GM21786 (cell line): Measurements from ENCODE around the gene SPRYD7.
"Not testable (repeated sequence)": the region's sequence is repeated elsewhere in the genome, so short reads cannot be mapped to it uniquely, and the experiment has no call there.

ENCODE experiments used
- ATAC-seq: cut with Tn5 transposase; IDR thresholded peaks from one replicate; pipeline ENCODE4 v1.9.1; 2021; ENCODE audit not compliant: unreplicated experiment

The SPRYD7 gene

DNA sequence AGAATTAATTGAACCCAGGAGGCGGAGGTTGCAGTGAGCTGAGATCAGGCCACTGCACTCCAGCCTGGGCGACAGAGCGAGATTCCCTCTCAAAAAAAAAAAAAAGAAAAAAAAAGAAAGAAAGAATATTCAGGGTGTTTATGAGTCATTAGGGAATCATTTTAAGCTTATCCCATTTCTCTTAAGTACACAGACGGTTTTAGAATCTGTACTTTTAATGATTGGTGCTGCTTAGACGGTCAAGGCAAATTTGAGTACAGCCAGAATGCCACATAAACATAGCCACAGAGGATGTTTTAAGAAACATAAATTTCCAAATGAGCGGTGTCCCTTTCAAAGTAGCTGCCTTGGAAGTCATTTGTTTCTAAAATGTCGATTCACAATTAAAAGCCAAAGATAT is 2.6 kb downstream of the SPRYD7 start:
- no peak for ATAC-seq

DNA sequence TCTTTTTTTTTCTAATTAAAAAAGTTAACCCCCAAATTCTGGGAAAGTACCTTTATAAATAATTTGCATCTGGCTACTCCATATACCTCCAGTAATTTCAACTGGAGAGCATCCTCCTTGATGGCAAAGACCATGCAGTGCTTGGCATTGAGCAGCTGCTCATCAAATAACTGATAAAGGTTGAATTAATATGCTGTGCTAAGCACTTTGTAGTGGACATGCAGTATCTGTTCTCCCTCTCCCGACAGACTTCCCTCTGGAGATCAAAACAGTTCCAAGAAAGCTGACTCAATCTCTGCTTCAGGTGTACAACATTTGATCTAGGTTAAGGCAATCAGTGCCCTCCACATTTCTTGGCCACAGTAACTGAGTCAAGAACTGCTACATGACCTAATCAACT is 3.3 kb downstream of the SPRYD7 start:
- no peak for ATAC-seq

DNA sequence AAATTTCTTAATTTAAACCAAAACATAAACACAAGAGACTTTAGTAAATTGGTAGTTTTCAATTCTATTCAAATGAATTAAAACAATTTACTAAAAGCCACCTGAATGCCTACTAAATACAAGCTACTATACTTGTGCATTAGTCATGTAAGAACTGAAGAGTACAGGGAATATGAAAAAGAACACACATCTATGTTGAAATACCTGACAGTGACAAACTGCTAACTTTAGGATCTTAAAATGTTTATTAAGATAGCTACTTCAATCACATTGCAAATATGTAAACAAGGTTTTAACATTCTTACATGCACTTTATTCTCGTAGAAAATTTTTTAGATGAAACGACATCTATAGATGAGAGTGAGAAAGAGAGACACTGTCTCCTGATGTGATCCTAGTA is 4.1 kb downstream of the SPRYD7 start:
- ATAC-seq: no peak

DNA sequence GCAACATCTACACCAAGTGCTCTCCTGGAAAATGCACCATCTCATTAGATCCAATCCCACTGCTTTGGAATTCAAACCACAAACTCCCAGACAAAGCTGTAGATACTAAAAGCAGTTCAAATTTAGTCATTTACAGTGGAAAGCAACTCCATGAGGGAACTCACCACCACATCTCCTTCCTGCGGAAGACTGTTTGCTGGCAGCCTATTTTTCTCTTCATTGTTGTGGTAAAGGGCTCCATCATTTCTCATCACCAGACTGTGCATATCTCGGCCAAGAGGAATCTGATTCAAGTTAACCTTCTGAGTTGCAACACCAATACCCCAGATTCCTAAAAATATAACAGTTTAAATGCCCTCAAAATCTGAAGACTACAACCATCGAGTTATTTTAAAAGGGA is 8.4 kb downstream of the SPRYD7 start:
- ATAC-seq: no peak

DNA sequence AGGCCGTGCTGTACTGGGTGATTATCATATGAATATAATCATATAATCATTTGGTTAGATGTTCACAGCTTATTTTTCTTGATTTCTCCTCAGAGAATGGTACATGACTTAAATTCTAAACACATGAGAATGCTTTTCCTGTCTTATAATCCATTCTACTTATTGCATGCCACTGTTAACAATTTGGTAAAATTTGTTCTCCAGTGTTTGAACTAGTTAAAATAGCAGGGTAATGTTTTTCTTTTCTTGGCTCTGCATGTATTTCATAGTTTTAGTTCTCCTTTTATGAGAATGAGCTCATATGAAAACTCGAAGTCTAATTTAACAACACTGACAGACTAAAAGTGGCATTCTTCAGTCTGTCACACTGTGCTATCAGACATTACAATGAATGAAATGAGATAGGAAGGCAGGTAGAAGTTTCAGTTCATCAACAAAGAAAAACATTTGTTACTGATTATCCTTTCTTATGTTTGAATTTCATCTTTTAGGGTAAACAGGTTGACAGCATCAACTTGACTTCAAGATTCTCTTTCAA is 10.2 kb downstream of the SPRYD7 start:
- ATAC-seq: no peak

DNA sequence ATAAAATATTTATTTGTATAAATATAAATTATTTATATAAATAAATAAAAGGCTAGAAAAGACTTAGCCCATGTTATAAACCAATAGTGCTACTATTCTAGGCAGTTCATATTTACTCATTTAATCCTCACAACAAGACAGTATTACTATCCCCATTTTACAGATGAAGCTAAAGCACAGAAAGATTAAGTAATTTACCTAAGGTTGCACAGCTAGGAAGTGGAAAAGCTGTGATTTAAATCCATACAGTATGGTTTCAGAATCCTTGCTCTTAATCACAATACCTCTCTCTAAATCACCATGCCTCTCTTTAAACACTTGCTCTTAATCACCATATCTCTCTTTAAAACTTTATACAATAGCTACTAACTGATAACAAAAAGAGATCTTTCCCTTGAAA is 13.8 kb downstream of the SPRYD7 start:
- no peak for ATAC-seq

DNA sequence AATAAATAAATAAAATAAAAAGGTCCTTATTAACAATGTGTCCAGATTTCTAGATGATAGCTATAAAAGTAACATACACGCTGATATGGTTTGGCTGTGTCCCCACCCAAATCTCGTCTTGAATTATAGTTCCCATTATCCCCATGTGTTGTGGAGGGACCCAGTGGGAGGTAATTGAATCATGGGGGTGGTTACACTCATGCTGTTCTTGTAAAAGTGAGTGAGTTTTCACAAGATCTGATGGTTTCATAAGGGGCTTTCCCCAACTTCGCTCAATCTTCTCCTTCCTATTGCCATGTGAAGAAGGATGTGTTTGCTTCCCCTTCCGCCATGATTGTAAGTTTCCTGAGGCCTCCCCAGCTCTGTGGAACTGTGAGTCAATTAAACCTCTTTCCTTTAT is 15.2 kb downstream of the SPRYD7 start:
- ATAC-seq: not testable (repeated sequence)

DNA sequence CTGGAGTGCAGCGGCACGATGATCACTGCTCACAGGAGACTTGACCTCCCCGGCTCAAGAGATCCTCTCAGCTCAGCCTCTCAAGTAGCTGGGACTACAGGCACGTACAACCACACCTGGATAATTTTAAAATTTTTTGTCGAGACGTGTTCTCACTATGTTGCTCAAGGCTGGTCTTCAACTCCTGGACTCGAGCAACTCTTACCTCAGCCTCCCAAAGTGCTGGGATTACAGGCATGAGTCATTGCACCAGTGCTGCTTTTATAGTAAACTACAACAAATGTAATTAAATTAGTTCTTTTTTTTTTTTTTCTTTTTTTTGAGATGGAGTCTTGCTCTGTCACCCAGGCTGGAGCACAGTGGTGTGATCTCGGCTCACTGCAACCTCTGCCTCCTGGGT is 18.0 kb downstream of the SPRYD7 start:
- not testable (repeated sequence) for ATAC-seq

DNA sequence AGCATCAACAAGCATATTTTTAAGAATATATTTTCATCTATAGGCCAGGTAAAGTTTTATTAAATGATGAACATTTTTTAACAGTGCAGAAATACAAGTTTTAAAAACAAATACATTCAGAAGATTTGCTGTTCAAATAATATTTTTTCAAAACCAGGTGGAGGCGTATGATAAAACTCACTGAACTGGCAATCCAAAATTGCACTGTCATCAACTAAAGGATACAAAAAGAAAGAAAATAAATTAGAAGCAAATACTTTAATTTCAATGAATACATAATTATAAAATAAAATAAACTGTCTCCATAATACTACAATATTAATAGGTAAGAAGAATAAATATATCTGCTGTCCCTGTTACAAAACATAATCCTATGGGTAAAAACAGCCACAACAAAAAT is 21.2 kb downstream of the SPRYD7 start:
- ATAC-seq: no peak

DNA sequence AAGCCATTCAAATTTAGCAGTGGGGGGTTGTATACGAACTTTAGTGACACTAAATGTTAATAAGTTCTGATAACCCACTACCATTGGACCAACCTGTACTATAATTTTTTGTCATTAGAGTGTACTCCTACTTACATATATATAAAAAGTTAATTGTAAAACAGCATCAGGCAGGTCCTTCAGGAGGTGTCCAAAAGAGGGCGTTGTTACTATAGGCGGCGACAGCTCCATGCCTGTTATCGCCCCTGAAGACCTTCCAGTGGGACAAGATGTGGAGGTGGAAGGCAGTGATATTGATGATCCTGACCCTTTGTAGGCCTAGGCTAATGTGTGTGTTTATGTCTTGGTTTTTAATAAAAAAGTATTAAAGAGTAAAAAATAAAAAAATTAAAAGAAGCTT is 27.5 kb downstream of the SPRYD7 start:
- ATAC-seq: no peak

DNA sequence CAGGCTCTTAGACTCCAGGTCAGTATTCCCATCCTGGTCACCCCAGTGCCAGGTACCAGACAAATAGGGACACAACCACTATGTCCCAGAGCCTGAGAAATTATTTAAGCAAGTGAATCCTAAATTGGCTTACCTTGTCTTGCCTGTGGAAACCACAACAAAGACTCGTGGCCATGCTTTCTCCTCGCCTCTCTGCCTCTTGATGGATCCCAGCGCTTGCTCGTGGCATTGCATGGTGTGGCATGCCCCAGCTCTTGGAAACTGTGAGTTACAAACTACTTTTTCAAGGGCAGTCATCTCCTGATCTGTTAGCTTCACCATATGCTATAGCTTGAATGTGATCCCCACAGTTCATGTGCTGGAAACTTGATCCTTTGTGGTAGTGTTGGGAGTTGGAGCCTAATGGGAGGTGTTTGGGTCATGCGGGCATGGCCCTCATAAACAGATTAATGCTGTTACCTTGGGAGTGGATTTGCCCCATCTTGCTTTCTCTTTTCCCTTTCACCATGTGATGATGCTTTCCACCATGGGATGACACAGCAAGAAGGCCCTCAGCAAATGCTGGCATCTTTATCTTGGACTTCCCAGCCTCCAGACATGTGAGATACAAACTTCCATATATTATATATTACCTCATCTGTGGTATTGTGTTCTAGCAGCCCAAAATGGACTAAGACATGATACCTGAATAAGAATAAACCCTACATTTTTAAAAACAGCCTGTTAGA is 31.2 kb downstream of the SPRYD7 start:
- no peak for ATAC-seq

DNA sequence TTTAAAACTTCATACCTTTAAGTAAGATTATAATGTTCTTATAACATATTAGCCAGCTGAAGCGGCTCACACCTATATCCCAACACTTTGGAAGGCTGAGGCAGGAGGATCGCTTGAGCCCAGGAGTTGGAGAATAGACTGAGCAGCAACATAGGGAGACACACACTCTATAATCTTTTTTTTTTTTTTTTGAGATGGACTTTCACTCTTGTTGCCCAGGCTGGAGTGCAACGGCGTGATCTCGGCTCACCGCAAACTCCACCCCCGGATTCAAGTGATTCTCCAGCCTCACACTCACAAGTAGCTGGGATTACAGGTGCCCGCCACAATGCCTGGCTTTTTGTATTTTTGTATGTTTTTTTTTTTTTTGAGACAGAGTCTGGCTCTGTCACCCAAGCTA is 37.3 kb downstream of the SPRYD7 start:
- no peak for ATAC-seq

DNA sequence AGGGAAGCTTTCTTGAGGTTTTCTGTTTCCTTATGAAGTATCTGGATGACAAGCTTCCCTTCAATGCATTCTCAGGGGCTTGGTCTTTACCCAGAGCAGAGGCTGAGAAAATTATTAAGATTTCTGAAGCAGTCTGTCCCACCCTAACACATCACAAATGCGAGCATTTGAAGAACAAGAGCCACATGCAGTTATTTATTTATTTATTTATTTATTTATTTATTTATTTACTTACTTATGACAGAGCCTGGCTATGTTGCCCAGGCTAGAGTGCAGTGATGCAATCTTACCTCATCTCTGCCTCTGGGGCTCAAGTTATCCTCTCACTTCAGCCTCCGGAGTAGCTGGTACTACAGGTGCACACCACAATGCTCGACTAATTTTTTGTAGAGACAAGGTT is 38.4 kb downstream of the SPRYD7 start:
- no peak for ATAC-seq

DNA sequence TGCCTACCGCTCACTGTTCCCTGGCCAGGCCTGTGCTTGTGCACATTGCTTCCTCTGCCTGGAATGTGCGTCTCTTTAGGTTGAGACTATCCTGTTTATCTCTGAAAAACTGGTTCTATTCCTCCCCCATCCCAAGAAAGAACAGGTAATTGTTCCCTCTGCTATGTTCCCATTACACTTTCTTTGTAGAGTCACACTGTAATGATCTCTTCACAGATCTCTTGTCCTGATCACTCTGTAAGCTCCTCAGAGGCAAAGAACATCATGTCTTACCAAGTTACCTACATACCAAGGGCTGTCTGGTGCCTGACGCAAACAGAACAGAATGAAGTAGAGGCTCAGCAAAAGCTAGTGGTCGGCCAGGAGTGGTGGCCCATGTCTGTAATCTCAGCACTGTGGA is 40.3 kb downstream of the SPRYD7 start:
- no peak for ATAC-seq

DNA sequence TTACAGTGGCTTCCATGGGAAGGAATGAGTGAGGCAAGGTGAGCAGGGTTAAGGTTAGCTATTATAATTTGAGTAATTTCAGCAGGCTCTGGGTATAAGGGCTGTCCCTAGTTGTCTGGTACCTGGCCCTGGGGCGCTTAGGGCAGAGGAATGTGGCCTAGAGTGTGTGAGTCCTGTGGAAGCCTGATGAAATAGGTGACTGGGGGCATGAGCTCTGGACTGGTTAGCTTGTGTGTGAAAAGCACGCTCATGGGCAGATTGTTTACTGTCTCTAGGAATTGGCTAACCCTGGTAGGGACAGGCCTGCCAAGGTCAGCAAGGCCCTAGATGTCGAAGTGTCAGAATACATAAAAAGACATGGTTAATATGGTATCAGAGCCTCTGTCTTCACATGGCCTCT is 42.5 kb downstream of the SPRYD7 start:
- ATAC-seq: no peak

DNA sequence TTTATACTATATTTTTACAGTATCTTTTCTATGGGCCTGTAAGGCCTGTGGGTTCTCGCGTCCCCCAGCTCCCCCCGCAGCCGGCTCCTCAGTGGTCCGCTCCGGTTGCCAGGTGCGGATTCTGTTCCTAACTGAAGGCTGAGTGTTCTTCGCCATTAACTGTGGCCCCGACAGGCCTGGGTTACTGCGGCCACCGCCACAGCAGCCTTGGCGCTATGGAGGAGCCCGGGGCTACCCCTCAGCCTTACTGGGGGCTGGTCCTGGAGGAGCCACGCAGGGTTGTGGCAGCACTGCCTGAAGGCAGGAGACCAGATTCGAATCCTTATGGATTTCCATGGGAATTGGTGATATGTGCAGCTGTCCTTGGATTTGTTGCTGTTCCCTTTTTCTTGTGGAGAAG is 45.8 kb downstream of the SPRYD7 start:
- ATAC-seq: no peak

DNA sequence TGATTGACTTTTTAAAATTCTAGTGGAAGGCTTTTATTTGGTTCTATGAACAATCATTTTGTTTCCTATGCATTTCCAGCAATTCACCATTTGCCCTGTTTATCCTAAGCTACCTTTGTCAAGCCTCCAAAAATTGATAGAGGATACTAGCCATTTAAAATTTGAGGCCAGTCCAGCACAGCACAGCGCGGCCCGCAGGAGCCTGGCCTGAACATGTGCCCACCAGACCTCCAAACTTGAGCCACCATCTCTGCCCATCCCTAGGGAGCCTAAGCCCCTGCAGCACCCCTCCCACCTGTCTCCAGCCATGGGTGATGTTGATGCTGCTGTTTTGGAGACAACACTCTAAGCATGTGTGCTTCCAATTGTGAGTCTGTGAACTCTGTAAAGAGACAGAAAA is 57.5 kb downstream of the SPRYD7 start:
- ATAC-seq: no peak

DNA sequence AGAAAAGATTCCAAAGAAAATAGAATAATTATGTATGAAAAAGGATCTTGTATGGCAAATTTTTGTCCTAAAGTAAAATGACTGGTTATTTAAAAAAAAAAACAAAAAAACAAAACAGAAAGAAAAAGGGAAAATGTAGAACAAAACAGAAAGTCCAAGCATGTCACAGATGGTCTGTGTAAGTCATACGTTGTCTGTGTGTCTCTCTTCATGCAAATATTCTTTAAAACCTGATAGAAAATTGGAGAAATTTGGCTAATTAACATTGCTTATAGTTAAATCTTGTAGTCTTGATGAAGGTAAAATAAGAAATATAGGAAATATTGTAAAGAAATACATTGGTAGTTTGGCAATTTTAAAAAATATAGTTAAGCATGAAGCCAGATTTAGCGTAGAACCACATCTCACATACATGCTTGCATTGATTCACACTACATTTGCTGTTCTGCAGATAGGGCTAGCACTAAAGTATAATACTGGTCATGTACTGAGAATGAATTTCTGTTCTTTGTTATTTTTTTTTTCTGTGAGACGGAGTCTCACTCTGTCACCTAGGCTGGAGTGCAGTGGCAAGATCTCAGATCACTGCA is 58.4 kb downstream of the SPRYD7 start:
- ATAC-seq: no peak

DNA sequence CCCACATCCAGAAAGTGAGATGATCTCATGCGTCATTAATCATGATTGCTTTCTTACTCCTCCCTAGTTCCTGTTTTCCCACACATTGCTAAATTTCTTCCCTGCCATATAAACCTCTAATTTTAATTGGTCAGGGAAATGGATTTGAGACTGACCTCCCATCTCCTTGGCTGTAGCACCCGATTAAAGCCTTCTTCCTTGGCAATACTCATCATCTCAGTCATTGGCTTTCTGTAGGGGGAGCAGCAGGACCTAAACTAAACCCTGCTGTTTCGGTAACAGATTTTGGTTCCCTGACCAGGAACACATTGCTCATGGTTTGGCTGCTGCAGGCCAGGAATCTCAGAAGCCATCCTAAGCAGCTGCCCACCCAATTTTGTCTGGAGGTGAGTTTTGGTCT is 61.7 kb downstream of the SPRYD7 start:
- no peak for ATAC-seq

DNA sequence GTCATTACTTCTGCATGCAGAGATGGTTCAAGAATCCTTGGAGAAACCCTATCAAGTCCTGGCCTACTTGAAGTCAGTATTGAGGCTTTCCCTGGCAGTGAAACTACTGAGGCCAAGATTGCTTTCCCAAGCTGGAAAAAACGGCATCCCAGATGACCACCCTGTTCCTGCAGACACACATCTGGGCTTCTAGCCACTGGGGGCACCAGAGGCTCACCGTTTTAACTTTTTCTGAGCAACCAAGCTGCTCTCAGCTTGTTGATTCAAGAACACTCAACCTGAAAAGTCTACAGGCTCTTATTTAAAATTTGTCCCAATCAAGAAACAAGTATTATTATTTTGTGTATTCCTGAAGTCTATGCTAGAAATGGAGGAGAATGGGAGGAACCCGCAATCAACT is 66.6 kb downstream of the SPRYD7 start:
- no peak for ATAC-seq

DNA sequence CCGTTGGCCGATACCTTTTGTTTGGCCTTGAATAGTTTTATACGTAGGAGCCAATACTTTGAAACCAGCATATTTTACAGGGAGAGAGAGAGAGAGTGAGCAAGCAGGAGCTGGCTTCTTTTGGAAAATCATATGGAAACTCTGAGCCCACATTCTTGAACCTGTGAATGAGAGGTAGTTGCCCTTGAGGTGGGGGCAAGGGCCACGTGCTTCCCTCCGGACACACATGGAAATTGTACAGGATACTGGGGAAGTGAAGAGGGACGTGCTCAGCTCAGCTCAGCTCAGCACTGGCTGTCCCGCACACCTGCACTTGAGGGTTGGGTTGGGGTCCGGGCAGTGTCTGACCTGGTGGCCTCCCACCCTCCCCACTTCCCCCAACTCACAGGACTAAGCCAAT is 68.3 kb downstream of the SPRYD7 start:
- no peak for ATAC-seq

DNA sequence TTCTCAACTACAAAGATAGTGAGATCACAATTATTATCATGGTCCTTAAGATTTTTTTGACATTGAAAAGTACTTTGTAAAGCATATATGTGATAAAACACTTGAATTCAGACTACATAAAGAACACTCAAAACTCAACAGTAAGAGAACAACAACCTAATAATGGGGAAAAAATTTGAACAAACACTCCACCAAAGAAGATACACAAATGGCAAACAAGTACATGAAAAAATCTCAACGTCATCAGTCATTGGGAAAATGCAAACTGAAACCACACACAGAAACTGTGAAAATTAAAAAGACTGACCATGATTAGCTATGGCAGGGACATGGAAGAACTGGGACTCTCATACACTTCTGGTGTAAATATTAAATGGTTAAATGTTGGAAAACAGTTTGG is 70.9 kb downstream of the SPRYD7 start:
- no peak for ATAC-seq

DNA sequence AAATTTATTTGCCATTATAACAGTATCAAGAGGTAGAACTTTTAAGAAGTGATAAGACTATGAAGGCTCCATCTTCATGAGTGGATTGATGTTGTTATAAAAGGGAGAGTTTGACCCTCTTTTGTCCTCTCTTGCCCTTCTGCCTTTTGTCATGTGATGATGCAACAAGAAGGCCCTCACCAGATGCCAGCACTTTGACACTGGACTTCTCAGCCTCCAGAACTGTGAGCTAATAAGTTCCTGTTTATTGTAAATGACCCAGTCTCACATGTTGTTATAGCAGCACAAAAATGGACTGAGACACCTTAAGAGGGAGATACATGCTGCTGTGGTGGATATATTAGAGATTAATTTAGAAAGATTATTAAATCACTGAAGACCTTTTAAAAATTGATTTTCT is 71.6 kb downstream of the SPRYD7 start:
- ATAC-seq: no peak
